Effector CD4-positive, alpha-beta T cell (primary cell): ENCODE data around the gene CILP.
A peak's percentile ranks its signal among the peaks of the same experiment; 100 is the strongest.
"Not testable (repeated sequence)": the region's sequence is repeated elsewhere in the genome, so short reads cannot be mapped to it uniquely, and the experiment has no call there.

Experiments
- DNase-seq: peaks from one replicate; pipeline ENCODE4 v3.0.0-alpha.2; 2020

Gene CILP

DNA sequence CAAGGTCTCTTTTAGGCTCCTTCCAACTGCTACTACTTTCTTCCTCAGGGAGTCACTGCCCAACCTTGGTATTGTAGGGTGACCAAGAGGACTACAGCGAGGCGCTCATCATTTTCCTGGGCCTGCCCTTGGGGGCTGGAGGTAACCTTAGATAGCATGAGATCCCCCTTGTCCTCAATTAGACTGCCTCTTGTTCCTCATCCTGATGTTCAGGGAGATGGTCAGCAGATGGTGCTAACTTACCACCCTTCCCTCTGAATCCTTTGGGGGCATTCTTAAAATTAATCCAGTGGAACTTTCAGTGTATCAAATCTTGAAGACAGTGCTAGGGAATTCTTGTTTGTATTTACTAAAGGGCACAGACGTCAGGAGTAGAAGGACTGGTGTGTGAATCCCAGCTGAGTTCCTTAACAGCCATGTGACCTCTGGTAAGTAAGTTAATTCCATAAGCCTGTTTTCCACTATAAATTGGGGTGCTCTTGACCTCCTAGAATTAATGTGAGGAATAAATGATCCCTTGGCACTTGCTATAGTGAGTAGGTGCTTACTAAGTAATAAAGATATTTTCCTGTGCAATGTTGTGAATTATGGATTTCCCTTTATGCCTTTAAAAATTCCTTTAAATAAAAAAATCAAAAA, 22.1 kb downstream of the CILP start:
- DNase-seq, result no peak

DNA sequence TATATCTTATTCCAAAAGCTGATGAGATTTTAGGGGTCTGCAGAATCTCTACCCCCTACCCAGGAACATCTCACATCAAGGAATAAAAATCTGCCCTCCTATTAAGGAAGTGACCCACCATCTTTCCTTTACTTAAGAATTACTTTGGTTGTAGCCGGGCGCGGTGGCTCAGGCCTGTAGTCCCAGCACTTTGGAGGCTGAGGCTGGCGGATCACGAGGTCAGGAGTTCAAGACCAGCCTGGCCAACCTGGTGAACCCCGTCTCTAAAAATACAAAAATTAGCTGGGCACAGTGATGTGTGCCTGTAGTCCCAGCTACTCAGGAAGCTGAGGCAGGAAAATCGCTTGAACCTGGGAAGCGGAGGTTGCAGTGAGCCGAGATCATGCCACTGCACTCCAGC, 22.8 kb downstream of the CILP start:
- not testable (repeated sequence) for DNase-seq

DNA sequence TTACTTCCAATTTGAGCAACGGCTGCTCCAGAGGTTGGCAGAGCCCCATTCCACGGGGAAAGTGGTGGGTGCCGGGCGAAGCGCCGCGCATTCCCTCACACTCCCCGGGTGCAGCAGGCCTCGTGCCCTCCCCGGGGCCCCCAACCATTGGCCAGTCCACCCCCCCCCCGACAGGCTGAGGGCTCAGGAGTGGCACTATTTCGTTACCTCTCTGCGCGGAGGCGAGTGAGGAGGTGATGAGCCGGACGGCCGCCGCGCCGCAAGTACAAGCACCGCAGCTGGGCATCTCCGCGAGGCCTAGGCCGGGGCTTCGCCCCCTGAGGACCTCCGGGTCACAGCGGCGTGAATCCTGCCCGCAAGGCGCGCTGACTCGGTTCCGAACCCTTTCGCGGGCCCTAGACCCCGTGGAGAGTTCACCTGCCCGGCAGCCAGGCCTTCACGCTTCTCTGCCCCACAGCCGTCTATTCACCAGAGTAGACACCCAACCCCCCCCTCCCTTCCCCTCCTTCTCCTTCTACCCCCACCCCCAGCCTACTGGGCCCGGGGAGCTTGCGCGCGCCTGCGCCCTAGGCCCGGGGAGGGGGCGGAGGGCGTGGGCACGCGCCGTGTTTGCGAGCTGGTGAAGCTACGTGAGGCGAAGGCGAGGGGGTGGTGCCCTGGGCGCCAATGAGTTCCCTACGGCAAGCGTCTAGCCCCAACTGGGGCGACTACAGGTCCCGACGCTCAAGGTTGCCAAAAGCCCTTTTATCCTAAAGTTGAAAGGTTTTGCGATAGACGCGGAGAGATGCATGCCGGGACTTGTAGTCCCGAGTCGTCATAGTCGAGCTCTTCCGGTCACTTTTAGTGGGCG, 26.2 kb downstream of the CILP start, which contains the start of gene CLPX:
Gene CLPX (minus strand): TSS at position 475 of the 850 bp plus-strand sequence. CDS start 189 bp downstream, at position 286.
- peak; percentile 89 for DNase-seq

DNA sequence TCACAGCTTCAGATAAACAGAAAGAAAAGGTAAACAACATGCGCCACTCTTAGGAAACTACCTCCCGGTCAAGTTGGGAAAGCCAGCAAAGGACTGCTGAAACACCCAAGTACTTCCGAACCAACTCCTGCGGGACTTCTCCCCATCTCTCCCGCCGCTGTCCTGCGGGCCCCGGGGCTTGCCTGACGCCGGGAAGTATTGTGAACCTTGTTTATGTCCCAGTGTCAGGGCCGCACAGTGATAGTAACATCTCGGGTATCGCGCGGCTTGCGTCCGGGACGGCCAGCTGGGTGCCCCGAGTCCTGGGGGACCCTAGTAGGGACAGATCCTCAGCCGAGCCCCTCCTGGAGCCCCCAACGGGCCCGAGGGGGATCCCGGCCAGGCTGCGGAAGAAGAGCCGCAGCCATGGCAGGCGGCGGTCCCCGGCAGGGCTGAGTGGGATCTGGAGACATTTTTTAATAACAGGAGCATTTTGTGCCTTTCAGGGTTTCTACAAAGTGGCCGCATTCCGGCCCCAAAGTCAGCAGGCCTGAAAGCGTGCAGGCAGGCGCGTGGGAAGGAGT, 26.9 kb downstream of the CILP start:
- no peak for DNase-seq

DNA sequence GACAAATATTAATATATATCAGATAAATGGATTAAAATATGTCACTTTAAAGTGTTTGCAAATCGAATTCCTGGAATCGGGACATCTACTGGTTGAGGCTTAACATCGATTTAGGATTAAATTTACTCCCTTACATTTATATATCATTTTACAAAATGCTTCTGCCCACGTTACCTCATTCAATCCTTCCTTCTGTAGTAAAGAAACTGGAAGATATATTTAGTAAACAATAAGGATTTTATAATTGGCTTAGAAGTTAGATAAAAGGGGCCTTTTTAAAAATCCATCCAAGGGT, 27.5 kb downstream of the CILP start:
- no peak for DNase-seq

DNA sequence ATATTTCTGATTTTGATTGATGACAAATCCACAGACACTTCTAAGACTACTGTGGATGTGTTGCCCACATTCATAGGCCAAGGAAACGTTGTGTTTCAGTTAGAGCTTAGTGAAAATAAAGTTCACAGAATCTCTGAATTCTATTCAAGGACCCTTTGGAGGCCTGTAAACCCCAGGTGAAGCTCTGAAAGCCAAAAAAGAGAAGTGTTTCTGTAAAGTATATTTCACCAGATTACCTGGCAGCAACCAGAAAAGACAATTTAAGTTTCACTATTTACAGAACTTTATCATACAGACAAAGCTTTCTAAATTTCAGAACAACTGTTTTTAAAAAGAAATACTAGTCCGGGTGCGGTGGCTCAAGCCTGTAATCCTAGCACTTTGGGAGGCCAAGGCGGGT, 28.7 kb downstream of the CILP start:
- no peak for DNase-seq

DNA sequence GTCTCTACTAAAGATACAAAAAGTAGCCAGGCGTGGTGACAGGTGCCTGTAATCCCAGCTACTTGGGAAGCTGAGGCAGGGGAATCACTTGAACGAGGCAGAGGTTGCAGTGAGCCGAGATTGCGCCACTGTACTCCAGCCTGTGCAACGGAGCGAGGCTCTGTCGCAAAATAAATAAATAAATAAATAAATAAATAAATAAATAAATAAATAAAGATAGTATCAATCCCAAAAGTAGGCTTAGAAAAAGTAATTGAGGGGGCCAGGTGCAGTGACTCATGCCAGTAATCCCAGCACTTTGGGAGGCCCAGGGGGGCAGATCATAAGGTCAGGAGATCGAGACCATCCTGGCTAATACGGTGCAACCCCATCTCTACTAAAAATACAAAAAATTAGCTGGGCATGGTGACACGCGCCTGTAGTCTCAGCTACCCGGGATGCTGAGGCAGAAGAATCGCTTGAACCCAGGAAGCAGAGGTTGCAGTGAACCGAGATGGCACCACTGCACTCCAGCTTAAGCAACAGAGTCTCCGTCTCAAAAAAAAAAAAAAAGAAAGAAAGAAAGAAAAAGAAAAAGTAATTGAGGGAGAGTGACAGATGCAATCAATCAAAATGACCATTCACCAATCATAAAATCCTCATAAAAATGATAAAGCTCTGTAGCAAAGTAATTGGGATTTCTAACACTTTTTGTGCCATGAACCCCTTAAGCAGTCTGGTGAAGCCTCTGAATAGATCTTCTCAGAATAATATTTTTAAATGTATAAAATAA, 29.5 kb downstream of the CILP start:
- not testable (repeated sequence) for DNase-seq

DNA sequence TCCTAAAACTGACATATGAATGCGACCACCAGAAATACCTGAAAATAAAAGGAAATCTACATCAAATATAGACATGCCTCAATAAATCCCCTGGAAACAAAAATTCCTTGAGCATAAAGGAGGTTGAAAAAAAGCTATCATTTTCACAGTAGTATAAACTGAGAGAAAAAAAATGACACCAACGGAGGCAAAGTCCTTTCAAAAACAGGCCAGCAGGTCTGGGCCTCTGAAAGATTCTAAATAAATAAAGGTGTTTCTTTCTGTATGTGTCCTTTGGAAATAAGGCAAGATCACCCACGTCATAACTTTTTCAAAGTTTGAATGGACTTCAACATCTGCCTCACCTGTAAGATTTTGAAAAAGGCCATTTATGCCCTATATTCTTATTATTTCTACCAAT, 31.1 kb downstream of the CILP start:
- no peak for DNase-seq

DNA sequence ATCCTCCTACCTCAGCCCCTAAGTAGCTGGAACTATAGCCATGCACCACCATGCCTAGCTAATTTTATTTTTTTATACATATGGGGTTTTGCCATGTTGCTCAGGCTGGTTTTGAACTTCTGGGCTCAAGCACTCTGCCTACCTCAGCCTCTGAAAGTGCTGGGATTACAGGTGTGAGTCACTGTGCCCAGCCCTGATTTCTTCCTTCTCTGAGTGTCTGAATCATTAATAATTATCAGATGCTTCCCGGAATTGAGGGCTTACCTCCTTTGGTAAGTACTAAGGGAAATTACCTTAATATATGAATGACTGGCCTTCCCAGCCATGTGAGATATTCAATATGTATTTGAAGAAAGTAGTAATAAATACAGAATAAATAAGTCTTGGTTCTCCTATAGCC, 33.4 kb downstream of the CILP start:
- no peak for DNase-seq

DNA sequence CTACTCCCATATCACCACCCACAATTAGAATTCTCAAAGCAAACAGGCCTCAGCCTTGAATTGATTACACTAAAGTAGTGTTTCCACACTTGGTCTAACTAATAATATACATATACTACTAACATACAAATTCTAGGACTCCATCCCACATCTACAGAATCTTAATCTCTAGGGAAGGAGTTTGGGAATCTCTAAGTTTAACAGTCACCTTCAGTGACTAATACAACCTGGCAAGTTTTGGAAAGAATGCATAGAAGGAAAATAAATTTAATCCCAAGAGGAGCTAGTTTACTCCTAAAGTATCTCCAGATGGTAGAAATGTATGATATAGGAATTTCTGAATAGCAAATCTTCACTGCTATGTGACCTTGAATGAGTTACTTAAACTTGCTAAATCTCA, 35.2 kb downstream of the CILP start:
- no peak for DNase-seq

DNA sequence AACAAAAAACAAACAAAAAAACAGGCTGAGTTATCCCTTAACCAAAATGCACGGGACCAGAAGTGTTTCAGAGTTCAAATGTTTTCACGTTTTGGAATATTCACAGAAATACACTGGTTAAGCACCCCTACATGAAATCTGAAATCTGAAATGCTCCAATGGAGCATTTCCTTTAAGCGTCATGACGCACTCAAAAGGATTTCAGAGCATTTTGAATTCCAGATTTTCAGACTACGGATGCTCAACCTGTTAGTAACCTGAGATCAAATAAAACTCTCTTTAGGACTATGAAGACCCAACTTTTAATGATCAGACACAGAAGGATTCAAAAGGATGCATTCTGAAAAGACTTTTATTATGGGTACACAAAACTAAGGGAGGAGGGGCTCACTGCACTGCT, 35.8 kb downstream of the CILP start:
- DNase-seq, result no peak

DNA sequence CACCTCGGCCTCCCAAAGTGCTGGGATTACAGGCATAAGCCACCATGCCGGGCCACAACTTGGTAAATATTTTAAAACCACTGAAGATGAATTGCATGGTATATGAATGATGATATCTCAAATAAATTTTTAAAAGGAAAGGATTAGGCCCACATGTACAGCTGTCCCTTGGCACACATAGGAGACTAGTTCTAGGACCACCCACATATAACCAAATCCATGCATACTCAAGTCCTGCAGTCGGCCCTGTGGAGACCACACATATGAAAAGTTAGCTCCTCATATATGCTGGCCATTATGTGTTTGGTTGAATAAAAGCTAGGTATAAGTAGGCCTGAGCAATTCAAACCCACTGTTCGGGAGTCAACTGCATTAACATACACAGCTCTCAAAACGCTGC, 36.8 kb downstream of the CILP start:
- no peak for DNase-seq

DNA sequence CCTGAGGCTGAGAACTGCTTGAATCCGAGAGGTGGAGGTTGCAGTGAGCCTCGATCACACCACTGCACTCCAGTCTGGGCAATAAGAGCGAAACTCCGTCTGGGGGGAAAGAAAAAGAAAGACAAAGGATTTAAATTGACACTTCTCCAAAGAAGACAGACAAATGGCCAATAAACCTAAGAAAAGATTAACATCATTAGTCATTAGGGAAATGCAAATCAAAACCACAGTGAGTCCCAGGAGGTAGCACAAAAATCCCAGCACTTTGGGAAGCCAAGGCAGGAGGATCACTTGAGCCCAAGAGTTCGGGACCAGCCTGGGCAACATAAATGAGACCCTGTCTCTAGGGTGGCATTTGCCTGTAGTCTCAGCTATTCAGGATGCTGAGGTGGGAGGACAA, 38.7 kb downstream of the CILP start:
- DNase-seq, result no peak

DNA sequence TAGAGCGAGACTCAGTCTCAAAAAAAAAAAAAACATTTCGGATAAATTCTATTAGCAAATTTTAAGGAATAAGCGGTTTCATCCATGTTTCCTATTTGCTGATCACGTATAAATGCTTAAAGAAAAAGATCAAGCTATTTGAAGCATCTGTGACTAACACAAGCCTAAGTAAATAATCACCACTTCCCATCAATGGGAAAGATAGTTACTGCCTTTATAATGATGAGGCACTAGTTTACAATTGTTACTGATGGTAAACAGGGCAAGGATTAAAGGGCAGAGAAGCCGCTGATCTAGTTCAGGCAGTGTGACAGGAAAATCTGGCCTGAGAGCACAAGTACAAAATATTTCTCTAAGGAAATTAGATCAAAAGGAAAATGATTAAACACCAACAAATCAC, 39.8 kb downstream of the CILP start:
- DNase-seq, result no peak

DNA sequence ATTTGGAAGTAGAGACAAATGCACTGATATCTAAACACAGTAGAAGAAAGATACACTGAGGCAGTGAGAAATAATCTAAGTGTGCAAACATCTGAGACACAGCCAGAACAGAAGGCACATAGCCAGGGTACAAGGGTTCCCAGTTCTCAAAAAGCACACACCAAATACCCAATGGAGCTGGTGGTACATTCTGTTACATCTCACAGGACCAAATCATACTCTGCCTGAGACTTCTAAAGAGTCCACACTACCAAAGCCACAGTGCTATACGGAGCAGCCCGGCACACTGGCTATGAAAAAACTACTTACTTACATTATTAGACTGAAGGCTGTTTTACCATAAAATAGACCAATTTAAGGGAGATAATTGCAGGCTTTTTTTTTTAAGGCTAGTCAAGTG, 45.4 kb downstream of the CILP start:
- no peak for DNase-seq

DNA sequence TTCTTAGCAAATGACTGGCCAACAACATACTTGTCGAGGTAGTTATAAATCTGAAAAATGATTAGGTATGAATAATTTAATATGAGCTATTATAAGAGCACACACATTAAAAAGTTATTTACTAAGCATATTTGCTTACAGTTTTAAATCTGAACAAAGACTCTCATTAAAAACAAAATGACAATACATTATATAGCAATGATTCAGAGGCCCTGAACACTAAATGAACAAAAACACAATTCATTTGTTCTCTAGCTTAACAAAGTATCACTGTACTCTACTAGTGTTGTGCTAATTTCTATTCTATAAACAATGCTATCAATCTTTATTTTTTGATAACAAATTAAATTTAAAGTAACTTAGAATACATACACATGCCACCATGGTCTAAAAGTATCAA, 47.1 kb downstream of the CILP start:
- no peak for DNase-seq

DNA sequence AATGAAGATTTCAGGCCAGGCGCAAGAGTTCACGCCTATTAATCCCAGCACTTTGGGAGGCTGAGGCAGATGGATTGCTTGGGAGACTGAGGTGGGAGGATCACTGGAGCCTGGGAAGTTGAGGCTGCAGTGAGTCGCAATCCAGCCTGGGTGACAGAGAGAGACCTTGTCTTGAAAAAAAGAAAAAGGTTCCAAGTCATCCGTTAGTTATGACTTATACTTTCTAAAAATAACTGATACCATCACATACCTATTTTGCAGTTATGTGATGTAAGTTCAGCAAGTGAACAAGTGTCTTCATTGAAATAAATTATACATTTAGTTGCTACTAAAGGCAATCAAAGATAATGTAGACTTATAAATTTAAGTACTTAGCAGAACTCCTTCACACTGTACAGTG, 48.2 kb downstream of the CILP start:
- DNase-seq, result no peak

DNA sequence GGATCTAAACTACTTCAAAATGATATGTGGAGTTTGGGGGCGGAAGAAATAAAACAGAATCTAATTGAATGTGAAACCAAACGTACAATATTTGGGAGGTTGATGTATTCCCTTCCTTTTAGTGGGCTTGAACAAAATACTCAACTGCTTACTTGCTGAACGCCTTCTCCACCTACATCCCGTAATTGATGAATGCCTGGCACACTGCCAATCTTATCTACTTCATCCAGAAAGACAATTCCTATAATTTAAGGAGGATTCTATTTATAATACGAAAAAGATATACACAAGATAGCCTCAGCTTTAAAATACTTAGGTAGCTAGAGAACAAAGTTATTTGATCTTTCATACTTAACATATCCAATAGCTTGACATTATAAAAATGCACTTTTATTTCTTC, 54.6 kb downstream of the CILP start:
- no peak for DNase-seq

DNA sequence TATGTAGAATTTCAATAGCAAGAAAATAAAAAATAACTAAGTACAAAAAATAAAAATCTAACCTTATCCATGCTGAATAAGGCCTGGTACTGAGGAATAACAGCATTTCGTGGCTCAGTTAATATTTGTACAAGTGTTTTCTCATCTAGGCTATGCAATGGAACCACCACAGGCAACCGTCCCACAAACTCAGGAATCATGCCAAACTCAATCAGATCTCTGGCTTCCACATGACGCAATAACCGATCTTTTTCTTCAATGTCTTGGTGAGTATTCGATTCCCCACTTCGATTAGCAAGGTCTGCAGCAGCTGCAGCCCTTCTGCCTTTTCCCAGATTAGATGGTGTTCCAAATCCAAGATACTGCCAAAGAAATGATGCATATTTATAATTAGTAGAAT, 56.6 kb downstream of the CILP start:
- no peak for DNase-seq

DNA sequence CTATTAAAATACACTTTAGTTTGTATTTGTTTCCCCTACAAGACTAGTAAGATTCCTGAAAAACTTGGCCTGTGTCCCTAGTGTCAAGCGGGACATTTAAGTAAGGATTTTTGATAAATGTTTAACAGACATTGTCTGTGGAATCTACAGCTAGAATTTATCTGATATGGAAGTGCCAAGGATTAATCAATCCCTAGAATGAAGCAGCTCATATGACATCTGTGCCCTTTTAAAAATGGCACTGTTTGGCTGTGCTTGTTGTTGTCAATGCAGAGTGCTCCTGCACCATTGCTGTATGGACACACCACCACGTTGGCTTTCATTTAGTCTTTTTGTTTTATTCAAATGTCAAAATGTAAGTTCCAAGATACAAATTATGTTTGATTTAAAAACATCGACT, 63.4 kb downstream of the CILP start:
- DNase-seq, result no peak

DNA sequence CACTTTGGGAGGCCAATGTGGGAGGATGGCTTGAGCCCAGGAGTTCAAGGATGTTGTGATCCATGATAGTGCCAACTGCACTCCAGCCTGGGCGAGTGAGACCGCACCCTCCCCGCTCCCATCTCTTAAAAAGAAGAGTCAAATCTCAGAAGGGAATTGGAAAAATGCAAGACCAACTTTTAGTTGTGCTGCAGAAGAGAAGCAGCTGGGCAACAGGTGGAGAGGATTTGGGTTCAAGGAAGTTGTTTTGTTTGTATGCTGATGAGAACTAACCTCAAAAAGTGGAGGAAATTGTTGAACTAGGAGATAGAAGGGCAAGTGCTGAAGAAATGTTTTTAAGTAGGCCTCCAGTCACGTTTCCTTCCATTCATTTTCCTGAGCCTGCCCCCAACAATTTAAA, 64.8 kb downstream of the CILP start:
- no peak for DNase-seq
